GM18861 (cell line): ENCODE data around the gene CLMP.

ENCODE experiments used
- ATAC-seq: cut with Tn5 transposase; IDR thresholded peaks from one replicate; pipeline ENCODE4 v1.9.1; 2021; ENCODE audit not compliant: unreplicated experiment

CLMP gene

GRCh38 chr11:123195188-123196059, at the start of gene CLMP:
Gene CLMP, minus strand, starts transcription at chr11:123195248. Its CDS starts 308 bp downstream, at chr11:123194940.
- no peak for ATAC-seq

GRCh38 chr11:123241874-123242543, 47.0 kb upstream of the CLMP start:
- ATAC-seq: no peak

GRCh38 chr11:123241294-123241693, 46.2 kb upstream of the CLMP start:
- ATAC-seq: no peak

GRCh38 chr11:123239191-123240150, 44.4 kb upstream of the CLMP start:
- ATAC-seq: no peak

GRCh38 chr11:123238297-123238696, 43.2 kb upstream of the CLMP start:
- ATAC-seq: no peak

- no peak for ATAC-seq
Measured at GRCh38 chr11:123236879-123237278, 41.8 kb upstream of the CLMP start.

GRCh38 chr11:123235656-123236261, 40.7 kb upstream of the CLMP start:
- ATAC-seq: no peak

- ATAC-seq: no peak
Measured at GRCh38 chr11:123235117-123235655, 40.1 kb upstream of the CLMP start.

GRCh38 chr11:123233975-123234334, 38.9 kb upstream of the CLMP start:
- ATAC-seq: no peak

- peak; percentile 98 for ATAC-seq
Measured at GRCh38 chr11:123233280-123233974, 38.4 kb upstream of the CLMP start.

GRCh38 chr11:123231777-123232176, 36.7 kb upstream of the CLMP start:
- ATAC-seq: no peak

GRCh38 chr11:123231256-123231655, 36.2 kb upstream of the CLMP start:
- ATAC-seq: no peak

GRCh38 chr11:123230346-123230745, 35.3 kb upstream of the CLMP start:
- no peak for ATAC-seq

- ATAC-seq: no peak
Measured at GRCh38 chr11:123228496-123229163, 33.6 kb upstream of the CLMP start.

GRCh38 chr11:123227763-123228495, 32.9 kb upstream of the CLMP start:
- no peak for ATAC-seq

GRCh38 chr11:123221584-123221983, 26.5 kb upstream of the CLMP start:
- no peak for ATAC-seq

GRCh38 chr11:123221096-123221561, 26.1 kb upstream of the CLMP start:
- ATAC-seq: no peak

GRCh38 chr11:123219066-123219690, 24.1 kb upstream of the CLMP start:
- no peak for ATAC-seq
